HepG2 (cell line): Measurements from ENCODE around the gene TMEM221. TPM values are rescaled to one million over a fixed set of nuclear protein-coding genes. Genes with fewer than 3 reads are reported as not detected.
A peak's percentile ranks its signal among the peaks of the same experiment; 100 is the strongest.

Experiments
- ATAC-seq: fragments of 200-7000 bp; cut with Tn5 transposase; 3 replicates; pipeline ENCODE4 v1.9.1; 2020; ENCODE audit warnings: mild to moderate bottlenecking, moderate library complexity
- BruUV-seq: library from RNA; stranded (reverse); fragments of 400-500 nt; replicated peaks from 2 replicates; lab custom pipeline; 2021; lab: Mats Ljungman, UMichigan
- CTCF ChIA-PET: fragments of 300-600 bp; formaldehyde crosslinking; extraction: SDS; loops from one replicate; lab custom pipeline; 2021; ENCODE audit warnings: low total read pairs, inconsistent platforms, low intra/inter-chr PET ratio; lab: Yijun Ruan, JAX
- POLR2A ChIA-PET: fragments of 350-600 bp; sonication (Branson Sonifier 250); formaldehyde crosslinking; loops from one replicate; lab custom pipeline; 2020; ENCODE audit warnings: antibody characterized with exemption, inconsistent platforms; lab: Yijun Ruan, JAX
- DNase-seq: peaks from one replicate; pipeline ENCODE4 v3.0.0-alpha.2; 2015; ENCODE audit warnings: low spot score
- FAIRE-seq: peaks from 3 replicates; lab custom pipeline; 2011; peaks lifted over from hg19 to GRCh38; lab: Jason Lieb, UNC
- H2AFZ ChIP-seq: one replicate; pipeline ENCODE4 v1.6.1; 2011; ENCODE audit warnings: low read length, inconsistent platforms
- H3K27ac ChIP-seq: fragments of 300-600 bp; 3 replicates; pipeline ENCODE4 v1.8.0; 2011; ENCODE audit warnings: mixed run types, mild to moderate bottlenecking, mixed read lengths, low read length, inconsistent platforms; ENCODE audit not compliant: insufficient read depth; ENCODE audit errors: extremely low read length
- H3K27me3 ChIP-seq, 2 experiments: fragments of 200-600 bp in 1 of 2; 2 replicates in 1 of 2; 3 replicates in 1 of 2; pipeline versions ENCODE4 v1.6.0 to v1.8.0; 2011; ENCODE audit warnings: low read length in 2 of 2, mild to moderate bottlenecking in 2 of 2, moderate library complexity in 2 of 2, inconsistent platforms in 1 of 2; ENCODE audit not compliant: insufficient read depth in 2 of 2, control insufficient read depth in 1 of 2
- H3K36me3 ChIP-seq, 2 experiments: fragments of 200-600 bp in 1 of 2; replicated peaks in 1 of 2; 2 replicates in 1 of 2; 3 replicates in 1 of 2; pipeline versions ENCODE4 v1.5.1 to v1.8.0; 2011; ENCODE audit warnings: low read length in 2 of 2, inconsistent platforms in 1 of 2; ENCODE audit not compliant: insufficient read depth in 2 of 2, control insufficient read depth in 1 of 2
- H3K4me1 ChIP-seq: 2 replicates; pipeline ENCODE4 v1.5.1; 2012; ENCODE audit warnings: low read length, inconsistent platforms; ENCODE audit not compliant: insufficient read depth
- H3K4me2 ChIP-seq: 2 replicates; pipeline ENCODE4 v1.6.0; 2011; ENCODE audit warnings: low read depth, low read length, inconsistent platforms
- H3K4me3 ChIP-seq, 3 experiments: fragments of 200-600 bp in 1 of 3; sonication (generic), shearing (Covaris generic) in 1 of 3; replicated peaks in 1 of 3; 2 replicates each; pipeline ENCODE4 v1.5.1; 2011 to 2016; ENCODE audit warnings: low read length in 3 of 3, inconsistent platforms in 2 of 3, low read depth in 2 of 3, mild to moderate bottlenecking in 2 of 3, control low read depth in 1 of 3, mixed read lengths in 1 of 3; ENCODE audit not compliant: insufficient read depth in 1 of 3
- H3K79me2 ChIP-seq: one replicate; pipeline ENCODE4 v1.6.1; 2011; ENCODE audit warnings: low read length, inconsistent platforms; ENCODE audit not compliant: insufficient read depth
- H3K9ac ChIP-seq: 2 replicates; pipeline ENCODE4 v1.6.0; 2011; ENCODE audit warnings: mild to moderate bottlenecking, low read depth, low read length, inconsistent platforms; ENCODE audit not compliant: insufficient read depth
- H3K9me3 ChIP-seq: 2 replicates; pipeline ENCODE4 v1.5.1; 2012; ENCODE audit warnings: mild to moderate bottlenecking, low read length
- H4K20me1 ChIP-seq: 2 replicates; pipeline ENCODE4 v1.6.0; 2011; ENCODE audit warnings: inconsistent platforms, mild to moderate bottlenecking, low read length, moderate library complexity; ENCODE audit not compliant: insufficient read depth
- ADNP ChIP-seq: sonication (generic); formaldehyde crosslinking; IDR thresholded peaks from 2 replicates; pipeline ENCODE4 v1.4.0; 2020; ENCODE audit warnings: missing genetic modification reagents
- ATF7 ChIP-seq, 2 experiments: fragments of 450-650 bp in 1 of 2; sonication (generic) in 1 of 2; formaldehyde crosslinking in 1 of 2; IDR thresholded peaks; 2 replicates each; pipeline versions ENCODE4 v1.4.0 to v1.6.1; 2016 to 2020; ENCODE audit warnings: antibody characterized with exemption in 1 of 2, mild to moderate bottlenecking in 1 of 2, missing genetic modification reagents in 1 of 2
- GATAD2A ChIP-seq: IDR thresholded peaks from 2 replicates; pipeline ENCODE4 v1.6.1; 2016
- HCFC1 ChIP-seq: fragments of 150-350 bp; IDR thresholded peaks from 2 replicates; pipeline ENCODE4 v1.6.1; 2014; ENCODE audit warnings: low read depth, low read length
- JUND ChIP-seq: sonication (generic); formaldehyde crosslinking; IDR thresholded peaks from 2 replicates; pipeline ENCODE4 v1.8.0; 2022; ENCODE audit warnings: mild to moderate bottlenecking, missing genetic modification reagents
- KDM1A ChIP-seq: IDR thresholded peaks from 2 replicates; pipeline ENCODE4 v1.6.1; 2016; ENCODE audit warnings: missing compliant biosample characterization
- NCOA2 ChIP-seq: sonication (generic); formaldehyde crosslinking; IDR thresholded peaks from 2 replicates; pipeline ENCODE4 v1.8.0; 2022; ENCODE audit warnings: inconsistent platforms
- NKX3-1 ChIP-seq: sonication (generic); formaldehyde crosslinking; IDR thresholded peaks from 2 replicates; pipeline ENCODE4 v1.5.0; 2020; ENCODE audit warnings: missing genetic modification reagents
- NRL ChIP-seq: sonication (generic); formaldehyde crosslinking; IDR thresholded peaks from 2 replicates; pipeline ENCODE4 v1.5.0; 2020; ENCODE audit warnings: missing genetic modification reagents, mild to moderate bottlenecking, moderate library complexity, borderline replicate concordance
- PATZ1 ChIP-seq: sonication (generic); formaldehyde crosslinking; IDR thresholded peaks from 2 replicates; pipeline ENCODE4 v1.4.0; 2020; ENCODE audit warnings: missing genetic modification reagents
- POLR2A ChIP-seq, 2 experiments: IDR thresholded peaks; 2 replicates each; pipeline ENCODE4 v1.6.1; 2011; ENCODE audit warnings: low read depth in 2 of 2, low read length in 2 of 2, mild to moderate bottlenecking in 1 of 2, moderate library complexity in 1 of 2; ENCODE audit not compliant: insufficient read depth in 1 of 2
- SKI ChIP-seq: fragments of 450-650 bp; IDR thresholded peaks from one replicate; pipeline ENCODE4 v1.6.1; 2018; ENCODE audit warnings: mild to moderate bottlenecking; ENCODE audit not compliant: partially characterized antibody
- TCF7 ChIP-seq: sonication (generic); IDR thresholded peaks from 2 replicates; pipeline ENCODE4 v1.6.1; 2016; ENCODE audit warnings: antibody characterized with exemption, low read depth
- TEAD3 ChIP-seq: optimal IDR thresholded peaks from 2 replicates; pipeline ENCODE3; 2016; ENCODE audit warnings: borderline replicate concordance
- ZBTB20 ChIP-seq: sonication (generic); formaldehyde crosslinking; IDR thresholded peaks from 2 replicates; pipeline ENCODE4 v1.8.1; 2023; ENCODE audit warnings: missing genetic modification reagents, low read depth, mild to moderate bottlenecking, borderline replicate concordance
- ZBTB42 ChIP-seq: sonication (generic); formaldehyde crosslinking; IDR thresholded peaks from 2 replicates; pipeline ENCODE4 v1.5.0; 2020; ENCODE audit warnings: mild to moderate bottlenecking, missing genetic modification reagents
- ZMYM3 ChIP-seq: sonication (generic); formaldehyde crosslinking; IDR thresholded peaks from 2 replicates; pipeline ENCODE4 v1.5.1; 2020; ENCODE audit warnings: mild to moderate bottlenecking, missing genetic modification reagents
- ZNF280B ChIP-seq: sonication (generic); formaldehyde crosslinking; IDR thresholded peaks from 2 replicates; pipeline ENCODE4 v1.5.0; 2020; ENCODE audit warnings: missing genetic modification reagents, mild to moderate bottlenecking, borderline replicate concordance
- ZNF460 ChIP-seq: sonication (generic); formaldehyde crosslinking; IDR thresholded peaks from 2 replicates; pipeline ENCODE4 v1.5.1; 2020; ENCODE audit warnings: missing genetic modification reagents, mild to moderate bottlenecking, borderline replicate concordance
- ZNF484 ChIP-seq: sonication (generic); formaldehyde crosslinking; IDR thresholded peaks from 2 replicates; pipeline ENCODE4 v1.5.1; 2020; ENCODE audit warnings: mild to moderate bottlenecking, low read depth, missing genetic modification reagents, borderline replicate concordance
- ZNF614 ChIP-seq: IDR thresholded peaks from 2 replicates; pipeline ENCODE4 v1.6.1; 2018; ENCODE audit warnings: missing biosample characterization, missing genetic modification reagents, inconsistent platforms, borderline replicate concordance
- ZNF629 ChIP-seq: sonication (generic); formaldehyde crosslinking; conservative IDR thresholded peaks from 2 replicates; pipeline ENCODE4 v1.5.0; 2020; ENCODE audit warnings: missing genetic modification reagents
- ZSCAN20 ChIP-seq: sonication (generic); formaldehyde crosslinking; IDR thresholded peaks from 2 replicates; pipeline ENCODE4 v1.4.0; 2020; ENCODE audit warnings: missing genetic modification reagents, mild to moderate bottlenecking, borderline replicate concordance
- whole genome bisulfite sequencing: methylation state at CpG from one replicate; pipeline ENCODE4 v1.1.6; 2017; ENCODE audit warnings: low lambda C conversion rate; 5-methylcytosine and 5-hydroxymethylcytosine counted together
- in situ Hi-C: cut with HindIII; loops from 2 replicates; pipeline ENCODE4 v1.10.0; 2017; ENCODE audit warnings: low pct_unique_long_range_greater_than_20kb; ENCODE audit not compliant: extremely low pct_ligation_motif_present
- intact Hi-C: fragments of 100-400 bp; cut with micrococcal nuclease; formaldehyde crosslinking; loops from one replicate; pipeline ENCODE4 v1.10.0; 2022; ENCODE audit not compliant: unreplicated experiment
- polyA plus RNA-seq, 8 experiments: library from polyadenylated mRNA; depleted of rRNA in 3 of 8; stranded (reverse) in 7 of 8; unstranded in 1 of 8; fragments of >200 nt; fragmentation: Illumina TruSeq in 4 of 8; extraction: Trizol in 4 of 8; gene quantifications; 2 replicates each; pipeline versions ENCODE4 v1.2.1 to v1.2.3, GENCODE V29; 2011 to 2016; ENCODE audit warnings: low read depth in 4 of 8, missing spikeins in 1 of 8, mixed read lengths in 1 of 8; ENCODE audit not compliant: insufficient read depth in 1 of 8
- total RNA-seq, 5 experiments: library from RNA; depleted of rRNA; stranded (reverse); fragments of >200 nt; fragmentation: Illumina TruSeq; extraction: Trizol; gene quantifications; 2 replicates each; pipeline ENCODE4 v1.2.3, GENCODE V29; 2016; ENCODE audit warnings: low read depth in 1 of 5

Gene TMEM221
- total and polyA plus RNA-seq, 2 of the 13 experiments (the other 11 are each of a cell fraction or from before 2014, with no cell fraction given), result 0.33 to 0.77 TPM

GRCh38 chr19:17468302-17469091, 20.0 kb upstream of the TMEM221 start:
- 25% methylated on average over 20 of the region's 25 CpGs for WGBS
- POLR2A ChIA-PET, result interaction anchor here (0.9 to 1.1 kb wide), 2 partner anchors 30 to 63 kb away, joined by 3 to 4 read pairs; partner anchors contain the start of gene BST2
- CTCF ChIA-PET, result no interaction called here
- FAIRE-seq, result no peak
- no peaks in the 10 kb centered on the region for H3K9me3 ChIP-seq
- DNase-seq, result no peak
- peak overlapping the region; percentile 53 for H3K9ac ChIP-seq
- peak overlapping the region; percentile 71 to 85 (median 71) for H3K4me3 ChIP-seq
- H2AFZ ChIP-seq, result no peak overlapping the region
- H3K79me2 ChIP-seq, result peaks cover 8% of the 10 kb centered on the region
- H4K20me1 ChIP-seq, result no peaks in the 10 kb centered on the region
- no peak for ATAC-seq
- H3K4me2 ChIP-seq, result peak overlapping the region; percentile 98
- H3K27ac ChIP-seq, result no peak overlapping the region
- peaks cover 50% of the 10 kb centered on the region for H3K4me1 ChIP-seq
- BruUV-seq, result no TSS peak
- intact Hi-C loops (loop anchor here (1.0 to 10.0 kb wide), 2 partner anchors 20 to 124 kb away; partner anchors contain the start of gene TMEM221), in situ Hi-C loops (no loop called here)
- peaks cover 0 to 10% of the 10 kb centered on the region in 2 experiments; a peak in 2 of 5 replicates for H3K27me3 ChIP-seq
- H3K36me3 ChIP-seq, result no peaks in the 10 kb centered on the region
- no peak for TF ChIP-seq NCOA2 (CRISPR knock-in tag)
- TF ChIP-seq ZNF614, result no peak
- no peak for TF ChIP-seq ZBTB42 (CRISPR knock-in tag)
- TF ChIP-seq ZBTB20 (CRISPR knock-in tag), result peak; percentile 6; the same call in 1 of the 2 replicates
- TF ChIP-seq NKX3-1, result no peak
- peak; percentile 22; the same call in 1 of the 2 replicates for TF ChIP-seq ZNF460 (CRISPR knock-in tag)
- TF ChIP-seq POLR2A (IDR thresholded peaks at IDR 0.05; ENCODE audit: insufficient read depth in 1 of 2, low read depth in 2 of 2, low read length in 2 of 2), result no peak
- TF ChIP-seq NRL, result 0 out of 2 replicates have a peak, but pooled peaks have one; percentile 75
- TF ChIP-seq TEAD3 (CRISPR knock-in tag), result peak; percentile 55
- no peak for TF ChIP-seq PATZ1
- 0 out of 2 replicates have a peak, but pooled peaks have one; percentile 51 for TF ChIP-seq ZNF280B (CRISPR knock-in tag)
- no peak for TF ChIP-seq JUND (CRISPR knock-in tag)
- peak; percentile 76 for TF ChIP-seq ZMYM3 (CRISPR knock-in tag)
- TF ChIP-seq KDM1A (CRISPR knock-in tag), result 0 out of 2 replicates have a peak, but pooled peaks have one; percentile 20
- no peak for TF ChIP-seq ATF7 (IDR thresholded peaks at IDR 0.05)
- TF ChIP-seq ATF7 (CRISPR knock-in tag; IDR thresholded peaks at IDR 0.05), result no peak
- no peak for TF ChIP-seq ZNF484
- no peak for TF ChIP-seq ZSCAN20 (CRISPR knock-in tag)
- TF ChIP-seq ZNF629, result peak; percentile 95
- no peak for TF ChIP-seq HCFC1
- no peak for TF ChIP-seq GATAD2A (CRISPR knock-in tag)
- TF ChIP-seq TCF7, result no peak
- peak; percentile 44; the same call in 1 of the 2 replicates for TF ChIP-seq ADNP (CRISPR knock-in tag)
- TF ChIP-seq SKI, result no peak
